ENCODE data around the gene ZNF76.

ZNF76 gene

DNA sequence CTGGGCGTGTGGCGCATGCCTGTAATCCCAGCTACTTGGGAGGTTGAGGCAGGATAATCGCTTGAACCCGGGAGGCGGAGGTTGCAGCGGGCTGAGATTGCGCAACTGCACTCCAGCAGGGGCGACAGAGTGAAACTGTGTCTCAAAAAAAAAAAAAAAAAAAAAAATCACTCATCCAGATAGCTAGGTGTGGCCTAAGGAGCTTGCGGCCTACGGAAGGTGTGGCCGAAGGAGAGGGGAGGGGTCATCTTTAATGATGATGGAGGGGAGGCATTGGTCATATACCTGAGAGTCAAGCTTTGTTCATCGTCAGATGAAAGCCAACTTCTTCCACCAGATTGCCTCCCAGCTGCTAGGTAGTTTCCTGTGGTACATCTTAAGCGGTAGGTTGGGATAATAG, 82.0 kb downstream of the ZNF76 start:
- no peak for DNase-seq

DNA sequence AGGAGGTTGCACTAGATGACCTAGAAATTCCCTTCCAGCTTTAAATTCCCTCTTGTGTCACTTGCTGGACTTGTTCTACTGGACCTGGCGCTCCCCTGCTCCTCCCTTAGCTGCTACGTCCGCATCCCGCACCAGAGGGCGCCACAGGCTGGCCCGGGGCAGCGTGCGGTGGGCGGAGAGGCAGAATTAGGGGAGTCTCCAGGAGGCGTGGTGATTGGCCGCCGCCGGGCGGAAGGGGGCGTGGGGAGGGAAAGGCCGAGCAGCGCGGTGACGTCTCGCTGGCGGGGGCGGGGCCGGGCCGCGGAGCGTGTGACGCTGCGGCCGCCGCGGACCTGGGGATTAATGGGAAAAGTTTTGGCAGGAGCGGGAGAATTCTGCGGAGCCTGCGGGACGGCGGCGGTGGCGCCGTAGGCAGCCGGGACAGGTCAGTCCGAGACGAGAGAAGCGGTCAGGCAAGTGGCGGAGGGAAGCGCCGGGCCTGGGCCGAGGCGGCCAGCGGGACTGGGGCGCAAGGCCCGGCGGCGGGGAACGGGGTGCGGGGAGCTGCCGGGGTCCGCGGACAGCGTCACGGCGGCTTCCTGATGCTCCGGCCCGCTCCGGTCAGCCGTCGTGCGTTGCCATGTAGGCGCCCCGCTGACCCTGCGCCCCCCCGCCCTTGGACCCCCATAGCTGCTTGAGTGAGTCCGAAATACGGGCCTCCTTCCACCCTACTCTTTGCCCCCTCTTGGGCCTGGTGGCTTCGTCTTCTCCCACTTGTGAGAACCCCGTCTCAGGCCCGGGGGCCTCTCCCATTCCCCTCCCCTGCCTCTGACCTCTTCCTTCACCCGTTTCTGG, 82.9 kb downstream of the ZNF76 start, which contains the start of gene PPARD:
Gene PPARD (plus strand): TSS at position 301 of the 834 bp plus-strand sequence. CDS start 68,530 bp downstream, outside the sequence.
- peak; percentile 96 for DNase-seq

GRCh38 chr6:35343092-35343834, 83.7 kb downstream of the ZNF76 start:
- peak; percentile 82 for DNase-seq

- DNase-seq, result peak; percentile 48
These were observed 84.5 kb downstream of the ZNF76 start for GRCh38 chr6:35343835-35344550.

All from hematopoietic multipotent progenitor cell treated with erythropoietin and hydrocortisone succinate and interleukin-3 and kit ligand, for 6 days (in vitro differentiated cells).